Colonic mucosa (tissue), 4 donors: ENCODE data around the gene UBR2. TPM values are rescaled to one million over a fixed set of nuclear protein-coding genes. Genes with fewer than 3 reads are reported as not detected.

ENCODE experiments used
- DNase-seq: peaks from one replicate; pipeline ENCODE4 v3.0.0-alpha.2; 2020
- H3K27ac ChIP-seq: fragments of 200-600 bp; one replicate; pipeline ENCODE4 v1.8.0; 2021
- H3K27me3 ChIP-seq: fragments of 200-600 bp; one replicate; pipeline ENCODE4 v1.8.0; 2021
- H3K36me3 ChIP-seq: fragments of 200-600 bp; one replicate; pipeline ENCODE4 v1.8.0; 2021
- H3K4me1 ChIP-seq: fragments of 200-600 bp; one replicate; pipeline ENCODE4 v1.8.0; 2021; ENCODE audit warnings: mild to moderate bottlenecking
- H3K4me3 ChIP-seq: fragments of 200-600 bp; one replicate; pipeline ENCODE4 v1.8.0; 2021
- H3K9ac ChIP-seq, 2 donors: one replicate each; pipeline ENCODE4 v1.7.0; 2013; ENCODE audit warnings: control low read depth in 2 of 2, low read depth in 2 of 2, low read length in 2 of 2
- H3K9me3 ChIP-seq: fragments of 200-600 bp; one replicate; pipeline ENCODE4 v1.8.0; 2021
- CTCF ChIP-seq: fragments of 200-600 bp; IDR thresholded peaks from one replicate; pipeline ENCODE4 v1.8.0; 2022; ENCODE audit warnings: antibody characterized with exemption, mild to moderate bottlenecking
- intact Hi-C: fragments of 100-400 bp; cut with DNase I; formaldehyde crosslinking; loops from one replicate; pipeline ENCODE4 v1.14.1; 2022
- total RNA-seq, 2 donors: library from RNA; stranded (reverse); fragmentation: NEBNext Ultra II Directional in 1 of 2; extraction: Animal tissue kit (Norgen Biotek cat#: 25700) in 1 of 2; gene quantifications; one replicate each; pipeline ENCODE4 v1.2.1, GENCODE V29; 2021
- donor health status: healthy.
- donor health status: DM: no; HTN: no; CAD: no.
- donor health status: DM: no; HTN: no; CAD: no.

Gene UBR2
- total RNA-seq, 2 donors from 2014 or later: 33.0 to 42.3 TPM

GRCh38 chr6:42545226-42545773 lies 18.5 kb upstream of the UBR2 start:
- Histone ChIP-seq H3K4me3 (no peak overlapping the region), H3K4me1 (peaks cover 4% of the 10 kb centered on the region), H3K9me3 (no peaks in the 10 kb centered on the region), H3K27me3 (no peaks in the 10 kb centered on the region), H3K9ac (no peak overlapping the region), H3K27ac (no peak overlapping the region), H3K36me3 (no peaks in the 10 kb centered on the region)
- no peak for TF ChIP-seq CTCF
- intact Hi-C loops: loop anchor here (5.0 kb wide), 1 partner anchor 283 kb away; no protein-coding TSS in a partner anchor
- no peak for DNase-seq

DNA sequence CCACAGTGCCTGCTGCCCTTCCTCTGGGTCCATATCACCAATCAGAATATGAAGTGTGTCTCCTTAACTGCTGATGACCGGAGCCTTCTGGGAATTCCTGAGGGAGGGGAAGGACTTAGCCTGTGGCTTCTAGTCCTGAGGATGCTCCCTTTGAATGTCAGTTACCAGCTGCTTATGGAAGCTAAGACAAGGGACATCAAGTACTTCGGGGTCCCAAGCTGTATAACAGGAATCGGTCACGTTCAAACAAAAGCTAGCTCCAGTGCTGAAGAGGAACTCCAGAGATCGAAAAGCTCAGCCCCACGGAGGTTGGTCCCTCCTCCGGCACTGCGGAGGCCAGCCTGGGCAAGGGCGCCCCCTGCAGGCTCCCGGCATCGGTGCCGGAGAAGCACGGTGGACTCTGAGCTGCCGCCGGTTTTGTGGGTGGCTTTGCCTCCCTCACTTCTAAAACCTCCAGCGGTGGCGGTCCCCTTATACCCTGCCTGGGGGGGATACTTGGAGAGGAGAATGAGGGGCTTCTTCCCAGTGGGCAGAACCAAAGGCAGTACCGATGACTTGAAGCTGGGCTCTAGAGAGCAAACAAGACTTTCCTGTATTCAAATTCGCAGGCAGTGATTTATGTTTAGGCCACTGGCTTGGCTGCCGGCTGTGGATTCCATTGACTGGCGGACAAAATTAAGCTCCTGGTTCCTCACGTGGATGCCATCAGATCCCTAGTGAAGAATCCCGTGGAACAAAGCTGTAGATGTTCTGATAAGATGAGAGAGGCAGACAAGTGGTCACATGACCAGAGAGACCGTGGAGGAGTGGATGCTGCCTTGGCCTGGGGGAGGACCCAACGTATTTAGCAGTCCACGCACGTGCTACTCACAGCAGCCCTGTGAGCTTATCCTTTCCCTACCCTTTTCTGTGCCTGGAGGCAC lies 16.2 kb upstream of the UBR2 start:
- Histone ChIP-seq H3K27me3 (no peaks in the 10 kb centered on the region), H3K36me3 (no peaks in the 10 kb centered on the region), H3K9me3 (no peaks in the 10 kb centered on the region), H3K27ac (peak overlapping the region; percentile 31), H3K4me3 (peak overlapping the region; percentile 37), H3K4me1 (peaks cover 4% of the 10 kb centered on the region), H3K9ac (peak overlapping the region; percentile 4 to 39)
- peak; percentile 98 for TF ChIP-seq CTCF
- peak; percentile 88 for DNase-seq
- intact Hi-C loops: loop anchor here (5.0 kb wide), 1 partner anchor 285 kb away; no protein-coding TSS in a partner anchor

- intact Hi-C loops: no loop called here
- no peak for DNase-seq
- peaks cover 4% of the 10 kb centered on the region for H3K4me1 ChIP-seq
These were observed 13.6 kb upstream of the UBR2 start for GRCh38 chr6:42550277-42550676.

GRCh38 chr6:42551217-42551616 lies 12.6 kb upstream of the UBR2 start:
- H3K9ac ChIP-seq: no peak overlapping the region
- intact Hi-C loops: no loop called here
- no peak for TF ChIP-seq CTCF
- peaks cover 4% of the 10 kb centered on the region for H3K4me1 ChIP-seq
- no peaks in the 10 kb centered on the region for H3K9me3 ChIP-seq
- no peak overlapping the region for H3K27ac ChIP-seq
- no peak overlapping the region for H3K4me3 ChIP-seq
- no peaks in the 10 kb centered on the region for H3K27me3 ChIP-seq
- DNase-seq: no peak
- H3K36me3 ChIP-seq: no peaks in the 10 kb centered on the region

More at GRCh38 chr6:42550277-42550676, 13.6 kb upstream of the UBR2 start:
- no peaks in the 10 kb centered on the region for H3K9me3 ChIP-seq
- H3K27ac ChIP-seq: no peak overlapping the region
- H3K36me3 ChIP-seq: no peaks in the 10 kb centered on the region
- H3K9ac ChIP-seq: no peak overlapping the region
- no peaks in the 10 kb centered on the region for H3K27me3 ChIP-seq
- TF ChIP-seq CTCF: no peak
- no peak overlapping the region for H3K4me3 ChIP-seq

DNA sequence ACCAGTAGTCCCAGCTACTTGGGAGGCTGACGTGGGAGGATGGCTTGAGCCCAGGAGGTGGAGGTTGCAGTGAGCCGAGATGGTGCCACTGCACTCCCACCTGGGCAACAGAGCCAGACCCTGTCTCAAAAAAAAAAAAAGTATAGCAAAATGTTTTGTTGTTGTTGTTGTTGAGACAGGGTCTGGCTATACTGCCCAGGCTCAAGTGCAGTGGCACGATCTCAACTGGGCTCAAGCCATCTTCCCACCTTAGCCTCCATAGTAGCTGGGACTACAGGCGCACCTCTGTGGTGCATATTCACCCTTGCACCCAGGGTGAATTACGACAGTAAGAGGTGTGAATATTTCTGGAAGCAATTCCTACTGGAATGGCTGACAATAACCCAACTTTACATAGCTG lies 11.4 kb upstream of the UBR2 start:
- H3K27ac ChIP-seq: no peak overlapping the region
- intact Hi-C loops: no loop called here
- H3K4me1 ChIP-seq: no peaks in the 10 kb centered on the region
- H3K4me3 ChIP-seq: no peak overlapping the region
- no peaks in the 10 kb centered on the region for H3K27me3 ChIP-seq
- H3K9me3 ChIP-seq: no peaks in the 10 kb centered on the region
- no peaks in the 10 kb centered on the region for H3K36me3 ChIP-seq
- no peak overlapping the region for H3K9ac ChIP-seq
- no peak for DNase-seq
- no peak for TF ChIP-seq CTCF
